Activated naive CD4-positive, alpha-beta T cell treated with anti-CD3 and anti-CD28 coated beads, Interleukin-2, amount 50 U/mL, for 72 hours (primary cell): ENCODE results near the gene EPHA8. TPM values are rescaled to one million over a fixed set of nuclear protein-coding genes. Genes with fewer than 3 reads are reported as not detected.

Source experiments
- ATAC-seq, 2 donors: fragments of 150-1000 bp; cut with Tn5 transposase; 2 replicates each; pipeline ENCODE4 v1.10.0; 2021; ENCODE audit warnings: mild to moderate bottlenecking in 2 of 2, moderate library complexity in 2 of 2
- DNase-seq, 2 donors: peaks; one replicate each; pipeline ENCODE4 v3.0.0; 2021 to 2022; ENCODE audit warnings: low spot score in 2 of 2
- H3K27ac Mint-ChIP-seq, 2 donors: one replicate each; pipeline ENCODE4 v1.8.0; 2022; ENCODE audit warnings: mild to moderate bottlenecking in 2 of 2, mixed read lengths in 2 of 2
- H3K36me3 Mint-ChIP-seq, 2 donors: one replicate each; pipeline ENCODE4 v1.8.0; 2022; ENCODE audit warnings: mixed read lengths in 2 of 2
- H3K9me3 Mint-ChIP-seq, 2 donors: one replicate each; pipeline ENCODE4 v1.8.0; 2022; ENCODE audit warnings: mixed read lengths in 2 of 2
- total RNA-seq, 2 donors: library from RNA; stranded (reverse); gene quantifications; one replicate each; pipeline ENCODE4 v1.2.3, GENCODE V29; 2022

The EPHA8 gene
- total RNA-seq, 2 donors from 2014 or later = not detected

DNA sequence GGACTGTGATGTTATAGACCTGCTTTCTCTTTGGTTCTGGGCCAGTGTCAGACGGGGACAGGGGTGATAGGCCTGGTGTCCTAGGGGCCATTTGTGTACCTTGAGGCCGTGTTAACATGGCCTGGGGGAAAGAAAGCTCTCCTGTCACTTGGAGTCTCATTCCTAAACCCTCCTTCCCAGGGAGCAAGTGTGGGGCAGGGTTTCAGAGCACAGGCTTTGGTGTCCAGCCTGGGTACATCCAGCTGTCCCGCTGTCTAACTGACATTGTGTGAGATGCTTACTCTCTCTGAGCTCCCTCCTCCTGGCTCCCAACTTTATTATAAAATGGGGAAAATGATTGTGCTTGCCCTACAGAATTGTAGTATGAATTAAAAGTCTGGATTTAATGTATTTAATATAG lies 32.6 kb upstream of the EPHA8 start:
- H3K9me3 Mint-ChIP-seq = no peaks in the 10 kb centered on the region
- H3K36me3 Mint-ChIP-seq = peaks cover 0 to 4% of the 10 kb centered on the region in 2 donors
- ATAC-seq = no peak
- no peak for DNase-seq
- H3K27ac Mint-ChIP-seq = no peak overlapping the region

DNA sequence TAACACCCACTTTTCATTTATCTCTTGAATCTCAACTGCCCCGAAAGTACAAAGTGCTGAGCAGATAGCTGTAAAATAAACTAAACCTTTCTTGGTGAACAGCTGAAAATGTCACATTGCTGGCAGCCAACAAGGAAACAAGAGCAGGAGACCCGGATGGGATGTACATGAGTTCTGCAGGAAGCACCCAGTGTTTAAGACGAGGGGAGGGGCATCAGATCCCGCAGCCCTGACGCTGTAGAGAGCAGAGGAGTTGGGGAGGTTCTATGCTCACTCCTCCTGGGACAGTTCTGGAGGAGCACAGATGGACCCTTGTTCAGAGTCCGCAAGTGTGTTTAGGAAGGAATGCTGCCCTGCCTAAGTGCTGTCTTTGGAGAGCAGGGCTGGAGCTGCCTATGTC lies 32.0 kb upstream of the EPHA8 start:
- ATAC-seq (no peak), DNase-seq (no peak)
- Mint-ChIP-seq H3K9me3 (no peaks in the 10 kb centered on the region), H3K36me3 (peaks cover 0 to 4% of the 10 kb centered on the region in 2 donors), H3K27ac (no peak overlapping the region)

- ATAC-seq = no peak
- H3K27ac Mint-ChIP-seq = no peak overlapping the region
Observed at GRCh38 chr1:22533244-22533895, 29.9 kb upstream of the EPHA8 start.

DNA sequence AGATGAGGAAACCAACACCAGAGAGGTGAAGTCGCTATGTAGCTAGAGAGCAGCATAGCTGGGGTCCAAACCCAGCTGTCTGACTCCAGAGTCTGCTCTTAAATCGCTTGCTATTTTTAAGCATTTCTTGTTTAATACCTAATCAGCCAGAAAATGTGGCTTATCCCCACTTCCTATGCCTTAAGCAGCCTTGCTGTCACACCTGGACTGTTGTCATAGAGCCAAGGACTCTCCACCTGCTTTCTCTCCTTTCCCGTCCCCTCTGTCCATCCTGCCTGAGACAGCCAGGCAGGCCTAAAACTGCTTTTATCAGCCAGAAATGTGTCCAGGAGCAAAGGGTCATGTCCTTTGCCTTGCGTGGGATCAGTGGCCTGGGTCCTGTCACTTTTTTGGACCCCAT lies 28.3 kb upstream of the EPHA8 start:
- no peaks in the 10 kb centered on the region for H3K36me3 Mint-ChIP-seq
- no peaks in the 10 kb centered on the region for H3K9me3 Mint-ChIP-seq
- ATAC-seq (no peak), DNase-seq (no peak)
- H3K27ac Mint-ChIP-seq = peak overlapping the region in 1 of 2 donors; percentile 39

More at GRCh38 chr1:22533244-22533895, 29.9 kb upstream of the EPHA8 start:
- no peak for DNase-seq
- no peaks in the 10 kb centered on the region for H3K36me3 Mint-ChIP-seq
- no peaks in the 10 kb centered on the region for H3K9me3 Mint-ChIP-seq

GRCh38 chr1:22535399-22535798 lies 27.9 kb upstream of the EPHA8 start:
- DNase-seq = no peak
- peak overlapping the region in 1 of 2 donors; percentile 39 for H3K27ac Mint-ChIP-seq
- no peaks in the 10 kb centered on the region for H3K9me3 Mint-ChIP-seq
- no peak for ATAC-seq
- H3K36me3 Mint-ChIP-seq = no peaks in the 10 kb centered on the region

DNA sequence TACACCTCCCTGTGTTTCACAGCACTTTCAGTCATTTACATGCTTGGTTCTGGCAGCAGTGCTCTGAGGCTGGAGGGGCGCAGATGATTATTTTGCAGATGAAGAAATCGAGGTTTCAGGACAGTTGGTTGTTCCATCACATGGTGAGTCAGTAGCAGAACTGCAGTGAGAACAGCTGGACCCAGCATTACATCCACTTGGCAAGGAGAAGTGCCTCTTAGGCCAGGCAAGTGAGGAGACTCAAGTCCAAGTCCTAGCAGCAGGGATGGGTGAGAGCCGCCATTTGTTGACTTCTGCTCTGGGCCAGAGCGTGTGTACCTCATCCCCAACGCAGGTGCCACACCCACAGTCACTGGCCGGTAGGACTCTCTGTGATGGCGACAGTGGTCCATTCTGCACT lies 26.8 kb upstream of the EPHA8 start:
- DNase-seq (no peak), ATAC-seq (no peak)
- no peak overlapping the region for H3K27ac Mint-ChIP-seq
- no peaks in the 10 kb centered on the region for H3K9me3 Mint-ChIP-seq
- H3K36me3 Mint-ChIP-seq = no peaks in the 10 kb centered on the region

DNA sequence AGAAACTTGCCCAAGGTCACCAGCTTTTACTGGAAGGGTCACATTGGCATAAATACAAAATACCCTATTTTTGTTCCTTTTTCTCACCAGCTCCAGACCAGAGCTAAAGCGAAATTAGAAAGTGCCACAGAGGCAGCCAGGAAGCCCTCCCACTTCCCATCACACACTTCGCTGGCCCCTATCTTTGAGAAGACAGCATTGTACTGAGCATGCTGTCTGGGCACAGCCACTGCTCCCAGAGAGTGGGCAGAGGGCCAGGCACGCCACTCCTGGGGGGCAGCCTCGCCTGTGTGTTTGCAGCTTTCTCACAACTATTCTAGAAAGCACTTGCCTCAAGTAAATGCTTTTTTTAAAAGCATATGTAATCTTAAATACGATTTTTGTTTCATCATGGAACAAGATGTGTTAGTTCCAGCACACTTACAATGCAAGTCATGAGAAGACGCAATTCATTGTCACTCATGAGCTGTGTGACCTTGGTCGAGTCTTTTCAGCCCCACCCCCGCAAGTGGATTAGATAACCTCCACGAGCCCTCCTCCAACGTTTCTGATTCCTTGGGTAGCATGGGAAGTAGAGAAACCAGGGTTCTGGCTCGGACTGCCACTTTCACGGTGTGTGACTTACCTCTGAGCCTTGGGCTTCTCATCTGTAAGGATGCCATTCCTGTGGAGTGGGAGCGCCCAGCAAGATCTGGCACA lies 25.7 kb upstream of the EPHA8 start:
- ATAC-seq (no peak), DNase-seq (no peak)
- Mint-ChIP-seq H3K9me3 (no peaks in the 10 kb centered on the region), H3K27ac (no peak overlapping the region), H3K36me3 (no peaks in the 10 kb centered on the region)

- DNase-seq (no peak), ATAC-seq (no peak)
- Mint-ChIP-seq H3K9me3 (no peaks in the 10 kb centered on the region), H3K36me3 (no peaks in the 10 kb centered on the region), H3K27ac (no peak overlapping the region)
Observed at GRCh38 chr1:22539510-22540118, 23.7 kb upstream of the EPHA8 start.

- no peaks in the 10 kb centered on the region for H3K9me3 Mint-ChIP-seq
- H3K36me3 Mint-ChIP-seq = no peaks in the 10 kb centered on the region
- DNase-seq = no peak
- peak overlapping the region in 1 of 2 donors; percentile 0 for H3K27ac Mint-ChIP-seq
- no peak for ATAC-seq
Observed at GRCh38 chr1:22540337-22540736, 23.0 kb upstream of the EPHA8 start.

GRCh38 chr1:22542886-22543285 lies 20.4 kb upstream of the EPHA8 start:
- DNase-seq (no peak), ATAC-seq (no peak)
- Mint-ChIP-seq H3K9me3 (no peaks in the 10 kb centered on the region), H3K27ac (no peak overlapping the region), H3K36me3 (no peaks in the 10 kb centered on the region)

DNA sequence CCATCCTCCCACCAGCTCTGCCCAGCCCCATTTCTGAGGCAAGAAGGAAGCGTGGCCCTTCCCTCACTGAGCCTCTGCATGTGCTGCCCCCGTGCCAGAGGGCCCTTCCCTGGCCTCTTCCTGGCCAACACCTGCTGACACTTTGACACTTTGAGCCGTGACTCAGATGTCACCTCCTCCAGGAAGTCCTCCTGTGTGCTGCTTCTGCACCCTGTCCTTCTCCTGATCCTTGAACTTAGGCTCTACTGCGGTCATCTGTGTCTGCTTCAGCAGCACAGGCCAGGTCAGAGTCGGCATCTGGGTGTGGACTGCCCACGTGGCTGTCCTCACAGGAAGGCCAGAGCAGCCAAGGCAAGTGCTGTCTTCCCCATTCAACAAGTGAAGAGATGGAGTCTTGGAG lies 19.6 kb upstream of the EPHA8 start:
- H3K36me3 Mint-ChIP-seq = no peaks in the 10 kb centered on the region
- no peak for ATAC-seq
- DNase-seq = no peak
- no peaks in the 10 kb centered on the region for H3K9me3 Mint-ChIP-seq
- H3K27ac Mint-ChIP-seq = peak overlapping the region in 1 of 2 donors; percentile 36

DNA sequence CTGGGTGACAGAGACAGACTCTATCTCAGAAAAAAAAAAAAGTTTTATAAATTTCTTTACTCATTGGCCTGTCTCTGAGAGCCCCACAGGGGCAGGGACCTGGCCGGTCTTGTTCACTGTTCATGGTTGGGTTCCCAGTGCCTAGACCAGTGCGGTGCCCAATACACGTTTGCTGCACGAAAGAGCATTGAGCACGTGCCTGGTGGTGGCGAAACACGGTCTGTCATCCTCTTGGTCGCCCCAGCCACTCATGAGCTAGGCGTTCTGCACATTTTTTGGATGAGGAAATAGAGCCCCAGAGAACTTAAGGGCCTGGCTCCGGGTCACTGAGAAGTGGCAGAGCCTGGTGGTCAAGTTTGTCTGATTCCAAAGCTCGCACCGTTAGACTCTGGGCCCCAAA lies 18.7 kb upstream of the EPHA8 start:
- no peak for DNase-seq
- no peaks in the 10 kb centered on the region for H3K9me3 Mint-ChIP-seq
- ATAC-seq = no peak
- no peak overlapping the region for H3K27ac Mint-ChIP-seq
- H3K36me3 Mint-ChIP-seq = no peaks in the 10 kb centered on the region

GRCh38 chr1:22545141-22545540 lies 18.1 kb upstream of the EPHA8 start:
- Mint-ChIP-seq H3K9me3 (no peaks in the 10 kb centered on the region), H3K27ac (no peak overlapping the region), H3K36me3 (no peaks in the 10 kb centered on the region)
- ATAC-seq (no peak), DNase-seq (no peak)

GRCh38 chr1:22547186-22547817 lies 16.0 kb upstream of the EPHA8 start:
- H3K9me3 Mint-ChIP-seq = no peaks in the 10 kb centered on the region
- no peak for DNase-seq
- ATAC-seq = no peak
- no peak overlapping the region for H3K27ac Mint-ChIP-seq
- no peaks in the 10 kb centered on the region for H3K36me3 Mint-ChIP-seq

GRCh38 chr1:22547818-22548462 lies 15.3 kb upstream of the EPHA8 start:
- Mint-ChIP-seq H3K27ac (no peak overlapping the region), H3K9me3 (no peaks in the 10 kb centered on the region), H3K36me3 (no peaks in the 10 kb centered on the region)
- ATAC-seq (no peak), DNase-seq (no peak)

GRCh38 chr1:22550021-22550420 lies 13.3 kb upstream of the EPHA8 start:
- Mint-ChIP-seq H3K27ac (no peak overlapping the region), H3K9me3 (no peaks in the 10 kb centered on the region), H3K36me3 (no peaks in the 10 kb centered on the region)
- DNase-seq (no peak), ATAC-seq (no peak)

- Mint-ChIP-seq H3K27ac (no peak overlapping the region), H3K9me3 (no peaks in the 10 kb centered on the region), H3K36me3 (no peaks in the 10 kb centered on the region)
- no peak for ATAC-seq
- no peak for DNase-seq
Observed at GRCh38 chr1:22551591-22551990, 11.7 kb upstream of the EPHA8 start.
